HG02938 (cell line): ENCODE data around the gene PCED1A.
A peak's percentile ranks its signal among the peaks of the same experiment; 100 is the strongest.

Source experiments
- ATAC-seq: cut with Tn5 transposase; IDR thresholded peaks from one replicate; pipeline ENCODE4 v1.9.1; 2021; ENCODE audit warnings: mild to moderate bottlenecking, moderate library complexity; ENCODE audit not compliant: unreplicated experiment

The PCED1A gene

GRCh38 chr20:2807019-2807418, 33.4 kb downstream of the PCED1A start:
- no peak for ATAC-seq

DNA sequence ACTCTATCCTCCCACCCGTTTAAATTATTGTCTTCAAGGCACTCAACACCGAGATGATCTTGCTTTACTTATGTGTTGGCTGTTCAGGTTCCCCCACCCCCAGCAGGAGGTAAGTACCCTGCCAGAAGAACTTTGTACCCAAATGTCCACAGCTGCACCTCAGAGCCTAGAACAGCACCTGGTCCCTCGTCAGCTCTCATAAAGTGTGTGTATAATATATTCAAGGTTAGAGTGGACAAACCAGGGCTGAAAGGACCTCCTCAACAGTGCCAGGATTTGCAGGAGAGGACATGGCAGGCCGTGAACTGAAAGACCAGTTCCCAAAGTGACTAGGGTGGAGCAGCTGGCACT, 34.1 kb downstream of the PCED1A start:
- ATAC-seq = no peak

- ATAC-seq = no peak
Observed at GRCh38 chr20:2805689-2806350, 34.6 kb downstream of the PCED1A start.

- no peak for ATAC-seq
Observed at GRCh38 chr20:2804852-2805688, 35.4 kb downstream of the PCED1A start.

- no peak for ATAC-seq
Observed at GRCh38 chr20:2804041-2804828, 36.2 kb downstream of the PCED1A start.

GRCh38 chr20:2801286-2801728, 39.1 kb downstream of the PCED1A start:
- ATAC-seq = no peak

DNA sequence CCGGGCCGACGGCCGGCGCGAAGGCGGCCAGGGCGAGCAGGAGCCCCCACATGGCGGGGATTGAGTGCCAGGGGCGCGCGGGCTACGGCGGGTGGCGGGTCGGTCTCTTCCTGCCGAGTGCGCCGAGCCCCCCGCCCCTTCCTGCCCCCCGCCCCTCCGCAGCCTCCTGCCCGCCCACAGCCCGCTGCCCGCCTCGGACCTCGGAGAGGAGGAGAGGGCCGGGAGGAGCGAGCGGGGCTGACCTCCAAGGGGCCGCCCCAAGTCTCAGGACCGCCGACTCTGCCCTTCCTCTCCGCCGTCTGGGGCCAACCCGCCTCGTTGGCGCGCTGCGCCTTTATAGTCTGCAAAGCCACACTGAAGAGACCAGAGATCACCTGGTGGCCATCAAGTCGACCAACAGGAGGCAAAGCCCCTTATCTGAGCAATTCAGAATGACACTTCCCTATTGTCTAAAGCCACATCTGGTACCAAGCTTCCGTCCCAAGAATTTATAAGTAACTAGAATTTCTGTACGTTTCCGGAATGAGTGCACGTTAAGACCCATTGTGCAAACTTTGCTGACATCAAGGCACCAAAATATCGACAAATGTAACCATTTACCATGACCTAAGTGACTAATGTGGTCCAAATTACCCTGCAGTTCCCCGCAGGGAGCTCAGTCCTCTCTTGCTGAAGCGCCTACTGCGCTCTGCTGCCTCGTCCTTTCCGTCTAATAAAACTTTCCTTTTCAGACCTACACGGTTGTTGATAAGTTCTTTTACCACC, 39.8 kb downstream of the PCED1A start, which contains the start of gene CPXM1:
Gene CPXM1, minus strand, starts transcription at position 107 of the 765 bp plus-strand sequence. Its CDS starts 55 bp downstream, at position 52.
- peak; percentile 76 for ATAC-seq

- ATAC-seq = peak; percentile 16
Observed at GRCh38 chr20:2799688-2800520, 40.6 kb downstream of the PCED1A start.

GRCh38 chr20:2799271-2799670, 41.2 kb downstream of the PCED1A start:
- no peak for ATAC-seq

GRCh38 chr20:2798814-2799213, 41.6 kb downstream of the PCED1A start:
- ATAC-seq = no peak

GRCh38 chr20:2798095-2798805, 42.2 kb downstream of the PCED1A start:
- no peak for ATAC-seq

DNA sequence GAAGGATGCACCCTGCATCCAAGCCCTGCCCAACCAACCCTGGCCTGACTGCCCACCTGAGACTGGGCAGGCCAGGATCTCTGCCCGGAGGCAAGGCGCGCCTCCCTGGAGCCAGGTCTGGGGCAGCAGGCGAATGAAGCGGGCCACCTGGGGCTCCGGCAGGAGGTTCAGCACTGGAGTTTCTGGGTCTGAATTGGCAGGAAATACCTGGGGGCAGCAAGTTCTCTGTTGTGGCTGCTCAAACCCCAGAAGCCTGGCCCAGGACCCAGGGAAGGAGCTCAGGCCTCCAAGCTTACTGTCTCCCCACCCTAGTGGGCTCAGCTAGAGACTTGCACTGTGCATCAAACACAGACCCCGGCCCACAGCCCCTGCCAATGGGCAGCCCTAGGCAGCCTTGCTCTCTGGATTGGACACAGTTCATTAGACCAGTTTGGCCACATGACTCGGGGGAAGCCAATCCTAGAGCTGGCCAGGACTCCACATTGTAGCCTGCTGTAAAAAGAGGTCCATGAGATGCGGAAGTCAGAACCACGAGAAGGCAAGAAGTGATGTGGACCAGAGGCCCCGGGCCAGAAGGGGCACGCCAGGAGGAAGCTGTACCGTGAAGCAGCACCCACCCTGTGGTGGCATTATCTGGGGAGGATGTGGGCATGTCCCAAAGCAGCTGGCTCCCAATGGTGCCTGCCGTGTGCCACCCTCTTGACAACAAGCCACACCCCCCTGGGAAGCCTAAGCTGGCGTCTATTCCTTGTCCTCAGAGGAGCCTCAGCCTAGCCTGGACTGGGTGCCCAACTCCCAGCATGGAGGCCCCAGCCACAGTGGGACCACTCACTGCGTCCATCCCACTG, 43.1 kb downstream of the PCED1A start:
- no peak for ATAC-seq

DNA sequence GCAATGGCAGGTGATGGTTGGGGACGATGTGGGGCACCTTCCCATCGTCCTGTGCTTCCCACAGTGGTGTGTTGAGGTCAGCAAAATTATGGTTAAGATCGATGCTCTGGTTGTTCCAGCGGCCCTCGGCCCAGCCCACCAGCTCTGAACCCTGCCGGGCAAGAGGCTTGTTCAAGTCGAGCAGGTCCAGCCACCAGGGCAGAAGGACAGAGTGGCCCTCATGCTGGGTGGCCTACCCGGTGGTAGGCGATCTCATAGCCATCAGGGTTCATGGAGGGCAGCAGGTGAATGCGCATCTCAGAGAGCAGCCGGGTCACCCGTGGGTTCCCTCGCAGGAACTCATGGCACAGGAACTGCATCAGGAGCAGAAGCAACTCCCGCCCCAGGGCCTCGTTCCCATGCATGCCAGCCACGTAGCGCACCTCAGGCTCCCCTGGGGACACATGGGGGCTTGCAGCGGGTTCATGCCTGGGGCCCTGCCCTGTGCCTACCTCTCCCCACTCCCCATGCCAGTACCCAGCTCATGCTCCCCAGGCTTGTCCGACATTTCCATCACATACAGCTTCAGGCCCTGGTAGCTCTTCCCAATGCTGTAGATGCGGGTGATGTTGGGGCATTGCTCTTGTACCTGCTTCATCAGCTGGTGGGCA, 44.3 kb downstream of the PCED1A start:
- no peak for ATAC-seq

DNA sequence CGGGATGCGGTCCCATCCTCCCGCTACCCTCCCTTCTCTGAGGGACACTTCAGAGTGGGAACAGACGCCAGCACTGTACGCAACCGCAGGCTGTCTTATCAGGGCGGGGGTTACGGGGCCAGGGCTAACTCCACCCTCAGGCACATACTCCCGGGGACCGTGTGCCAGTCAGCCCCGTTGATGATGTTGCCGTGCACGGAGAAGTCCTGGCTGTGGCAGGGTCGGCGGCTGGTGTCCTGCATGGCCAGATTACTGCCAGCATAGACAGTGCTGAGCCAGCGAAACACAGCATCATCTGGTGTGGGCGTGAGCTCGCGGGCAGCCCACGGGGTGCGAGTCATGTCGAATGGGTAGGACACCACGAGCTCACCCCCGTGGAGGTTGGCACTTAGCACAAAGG, 45.0 kb downstream of the PCED1A start:
- no peak for ATAC-seq

GRCh38 chr20:2794866-2795447, 45.5 kb downstream of the PCED1A start:
- ATAC-seq = no peak

DNA sequence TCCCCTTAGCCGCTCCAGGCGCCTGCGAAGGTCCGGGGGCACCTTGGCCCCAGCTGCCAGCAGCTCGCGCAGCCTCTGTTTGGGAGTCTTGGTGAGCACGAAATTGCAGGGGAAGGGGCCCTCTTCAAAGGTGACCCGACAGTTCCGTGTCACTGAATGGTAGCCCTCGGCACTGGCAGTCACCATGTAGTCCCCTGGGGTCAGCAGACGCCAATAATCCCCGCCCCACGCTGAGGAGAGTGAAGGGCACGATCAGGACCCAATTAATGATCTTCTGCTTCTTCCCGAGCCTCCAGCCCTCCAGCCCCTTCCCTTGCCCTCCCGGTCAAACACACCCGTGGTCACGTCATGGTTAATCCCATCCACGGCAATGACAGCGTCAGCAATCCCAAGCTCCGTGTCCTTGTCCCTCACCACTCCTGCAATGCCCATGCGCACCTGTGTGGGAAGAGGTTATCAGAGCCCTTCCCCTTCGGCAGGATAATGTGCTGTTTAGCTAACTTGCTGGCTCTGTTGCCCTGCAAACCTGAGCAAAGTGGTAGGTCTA, 46.2 kb downstream of the PCED1A start:
- ATAC-seq = no peak

- ATAC-seq = no peak
Observed at GRCh38 chr20:2793471-2793870, 47.0 kb downstream of the PCED1A start.
